Brain microvascular endothelial cell (primary cell): ENCODE measurements around the gene PTPRA.

Experiments
- DNase-seq: peaks from one replicate; pipeline ENCODE4 v3.0.0-alpha.2; 2020
- H3K27ac ChIP-seq: fragments of 250-450 bp; sonication (Bioruptor Pico); 2 replicates; pipeline ENCODE4 v1.5.1; 2020; ENCODE audit warnings: mild to moderate bottlenecking, moderate library complexity
- H3K27me3 ChIP-seq: fragments of 250-450 bp; sonication (Bioruptor Pico); replicated peaks from 2 replicates; pipeline ENCODE4 v1.5.1; 2020; ENCODE audit warnings: mild to moderate bottlenecking
- H3K36me3 ChIP-seq: fragments of 250-450 bp; sonication (Bioruptor Pico); replicated peaks from 2 replicates; pipeline ENCODE4 v1.5.1; 2020; ENCODE audit warnings: mild to moderate bottlenecking
- H3K4me3 ChIP-seq: 2 replicates; pipeline ENCODE4 v1.5.1; 2011; ENCODE audit warnings: low read depth, mild to moderate bottlenecking, control low read depth, low read length, moderate library complexity
- CTCF ChIP-seq: IDR thresholded peaks from 2 replicates; pipeline ENCODE4 v1.5.1; 2011; ENCODE audit warnings: low read depth, mild to moderate bottlenecking, moderate library complexity, low read length, control low read depth, inconsistent platforms; ENCODE audit errors: missing control alignments
- in situ Hi-C: cut with HindIII; loops from 2 replicates; pipeline ENCODE4 v1.10.0; 2017; ENCODE audit warnings: low sequenced_read_pairs, low pct_ligation_motif_present

Gene PTPRA

DNA sequence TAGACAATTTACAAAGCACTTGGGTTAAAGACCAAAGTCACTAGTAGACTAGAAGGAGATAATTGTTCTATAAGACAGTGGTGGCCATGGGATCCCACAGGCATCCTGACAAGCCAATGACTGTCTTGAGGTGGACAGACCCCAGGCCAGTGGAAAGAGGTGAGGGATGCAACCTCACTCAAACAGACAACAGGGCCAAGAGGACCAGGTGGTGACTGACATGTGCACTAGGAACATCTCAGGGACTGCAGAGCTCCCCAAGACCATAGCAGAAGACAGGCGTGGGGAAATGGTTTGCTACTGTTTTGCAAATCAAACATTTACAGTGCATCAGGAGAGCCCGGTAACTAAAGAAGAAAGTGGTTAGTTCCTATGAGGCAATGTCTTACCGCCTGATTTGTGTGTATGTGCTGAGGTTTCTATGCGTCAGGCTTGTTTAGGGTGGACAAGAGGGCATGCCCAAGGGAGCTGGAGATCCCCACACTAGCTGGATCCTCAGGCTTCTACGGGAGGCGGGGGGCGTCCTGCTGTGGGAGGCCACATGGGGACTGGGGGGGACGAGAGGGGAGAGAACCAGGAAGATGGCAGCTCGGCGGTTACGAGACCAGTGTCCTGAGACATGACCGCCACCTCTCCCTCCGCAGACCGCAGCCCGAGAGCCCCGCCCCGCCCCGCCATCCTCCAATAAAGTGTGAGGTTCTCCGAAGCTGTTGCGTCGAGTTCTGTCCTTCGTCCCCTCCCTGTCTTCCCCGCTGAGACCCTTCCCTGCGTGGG, 171.9 kb downstream of the PTPRA start:
- no peak for TF ChIP-seq CTCF
- H3K27ac ChIP-seq: peak overlapping the region; percentile 69
- in situ Hi-C loops: no loop called here
- no peaks in the 10 kb centered on the region for H3K27me3 ChIP-seq
- peak overlapping the region; percentile 82 for H3K4me3 ChIP-seq
- DNase-seq: peak; percentile 54
- H3K36me3 ChIP-seq: peaks cover 22% of the 10 kb centered on the region

- Histone ChIP-seq H3K36me3 (peaks cover 20% of the 10 kb centered on the region), H3K27me3 (no peaks in the 10 kb centered on the region), H3K4me3 (peak within 1 kb of the TSS; percentile 82), H3K27ac (peak within 1 kb of the TSS; percentile 69)
- in situ Hi-C loops: no loop called here
- DNase-seq: peak; percentile 70
- TF ChIP-seq CTCF: no peak
Observed at GRCh38 chr20:3045816-3046676, 172.8 kb downstream of the PTPRA start, which contains the start of gene MRPS26. Gene MRPS26 (plus strand): TSS chr20:3046052. CDS start chr20:3046069, 17 bp downstream.

- no peak for TF ChIP-seq CTCF
- DNase-seq: peak; percentile 5
- peaks cover 20% of the 10 kb centered on the region for H3K36me3 ChIP-seq
- H3K27ac ChIP-seq: no peak overlapping the region
- in situ Hi-C loops: no loop called here
- peak overlapping the region; percentile 82 for H3K4me3 ChIP-seq
- H3K27me3 ChIP-seq: no peaks in the 10 kb centered on the region
Observed at GRCh38 chr20:3046677-3047462, 173.6 kb downstream of the PTPRA start.

- no peak overlapping the region for H3K4me3 ChIP-seq
- in situ Hi-C loops: no loop called here
- H3K36me3 ChIP-seq: peaks cover 20% of the 10 kb centered on the region
- no peak for TF ChIP-seq CTCF
- H3K27me3 ChIP-seq: no peaks in the 10 kb centered on the region
- DNase-seq: no peak
- no peak overlapping the region for H3K27ac ChIP-seq
Observed at GRCh38 chr20:3047486-3048419, 174.5 kb downstream of the PTPRA start.
